Upper lobe of right lung (tissue), 1 donor: Measurements from ENCODE around the gene FAM162A. TPM values are rescaled to one million over a fixed set of nuclear protein-coding genes. Genes with fewer than 3 reads are reported as not detected.
A peak's percentile ranks its signal among the peaks of the same experiment; 100 is the strongest.

Source experiments
- ATAC-seq: fragments of 200-7000 bp; cut with Tn5 transposase; one replicate; pipeline ENCODE4 v1.9.1; 2020; ENCODE audit warnings: mild to moderate bottlenecking, moderate library complexity
- DNase-seq: peaks from one replicate; pipeline ENCODE4 v3.0.0-alpha.2; 2020
- H3K27ac ChIP-seq: fragments of 200-600 bp; one replicate; pipeline ENCODE4 v1.8.0; 2022
- H3K27me3 ChIP-seq: fragments of 200-600 bp; one replicate; pipeline ENCODE4 v1.8.0; 2022; ENCODE audit warnings: mild to moderate bottlenecking
- H3K36me3 ChIP-seq: fragments of 200-600 bp; one replicate; pipeline ENCODE4 v1.8.0; 2022
- H3K4me1 ChIP-seq: fragments of 200-600 bp; one replicate; pipeline ENCODE4 v1.8.0; 2022
- H3K4me3 ChIP-seq: fragments of 200-600 bp; one replicate; pipeline ENCODE4 v1.8.0; 2022; ENCODE audit warnings: mild to moderate bottlenecking
- H3K9me3 ChIP-seq: fragments of 200-600 bp; one replicate; pipeline ENCODE4 v1.8.0; 2022
- intact Hi-C: fragments of 100-400 bp; cut with DNase I; formaldehyde crosslinking; loops from one replicate; pipeline ENCODE4 v1.11.0; 2022
- total RNA-seq: library from RNA; stranded (reverse); fragmentation: NEBNext Ultra II Directional; extraction: Animal tissue kit (Norgen Biotek cat#: 25700); gene quantifications from one replicate; pipeline ENCODE4 v1.2.1, GENCODE V29; 2021
- TF ChIP-seq, protein P1 (sequence below): fragments of 200-600 bp; IDR thresholded peaks from one replicate; pipeline ENCODE4 v1.8.0; 2022; ENCODE audit warnings: antibody characterized with exemption
- donor health status: DM: no; HTN: yes; CAD: no; lungs with severe emphysema.

Gene FAM162A
- total RNA-seq, 1 donor from 2014 or later: 31.0 TPM

- Histone ChIP-seq H3K4me3 (no peak overlapping the region), H3K9me3 (no peaks in the 10 kb centered on the region), H3K36me3 (peaks cover 79% of the 10 kb centered on the region), H3K27me3 (no peaks in the 10 kb centered on the region), H3K27ac (no peak overlapping the region), H3K4me1 (no peaks in the 10 kb centered on the region)
- DNase-seq (no peak), ATAC-seq (no peak)
- intact Hi-C loops: no loop called here
- TF ChIP-seq, protein P1, sequence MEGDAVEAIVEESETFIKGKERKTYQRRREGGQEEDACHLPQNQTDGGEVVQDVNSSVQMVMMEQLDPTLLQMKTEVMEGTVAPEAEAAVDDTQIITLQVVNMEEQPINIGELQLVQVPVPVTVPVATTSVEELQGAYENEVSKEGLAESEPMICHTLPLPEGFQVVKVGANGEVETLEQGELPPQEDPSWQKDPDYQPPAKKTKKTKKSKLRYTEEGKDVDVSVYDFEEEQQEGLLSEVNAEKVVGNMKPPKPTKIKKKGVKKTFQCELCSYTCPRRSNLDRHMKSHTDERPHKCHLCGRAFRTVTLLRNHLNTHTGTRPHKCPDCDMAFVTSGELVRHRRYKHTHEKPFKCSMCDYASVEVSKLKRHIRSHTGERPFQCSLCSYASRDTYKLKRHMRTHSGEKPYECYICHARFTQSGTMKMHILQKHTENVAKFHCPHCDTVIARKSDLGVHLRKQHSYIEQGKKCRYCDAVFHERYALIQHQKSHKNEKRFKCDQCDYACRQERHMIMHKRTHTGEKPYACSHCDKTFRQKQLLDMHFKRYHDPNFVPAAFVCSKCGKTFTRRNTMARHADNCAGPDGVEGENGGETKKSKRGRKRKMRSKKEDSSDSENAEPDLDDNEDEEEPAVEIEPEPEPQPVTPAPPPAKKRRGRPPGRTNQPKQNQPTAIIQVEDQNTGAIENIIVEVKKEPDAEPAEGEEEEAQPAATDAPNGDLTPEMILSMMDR: no peak
Measured at GRCh38 chr3:122451371-122451770, 67.4 kb downstream of the FAM162A start.

- no peaks in the 10 kb centered on the region for H3K27me3 ChIP-seq
- ATAC-seq: no peak
- no peaks in the 10 kb centered on the region for H3K4me1 ChIP-seq
- TF ChIP-seq, protein P1: no peak
- no peak overlapping the region for H3K4me3 ChIP-seq
- intact Hi-C loops: no loop called here
- H3K9me3 ChIP-seq: no peaks in the 10 kb centered on the region
- no peak overlapping the region for H3K27ac ChIP-seq
- peaks cover 90% of the 10 kb centered on the region for H3K36me3 ChIP-seq
- DNase-seq: no peak
Measured at GRCh38 chr3:122456074-122456473, 72.1 kb downstream of the FAM162A start.

GRCh38 chr3:122457706-122458105, 73.7 kb downstream of the FAM162A start:
- no peaks in the 10 kb centered on the region for H3K27me3 ChIP-seq
- peaks cover 95% of the 10 kb centered on the region for H3K36me3 ChIP-seq
- no peak overlapping the region for H3K27ac ChIP-seq
- ATAC-seq (no peak), DNase-seq (no peak)
- no peaks in the 10 kb centered on the region for H3K9me3 ChIP-seq
- TF ChIP-seq, protein P1: no peak
- H3K4me1 ChIP-seq: no peaks in the 10 kb centered on the region
- H3K4me3 ChIP-seq: no peak overlapping the region
- intact Hi-C loops: no loop called here

DNA sequence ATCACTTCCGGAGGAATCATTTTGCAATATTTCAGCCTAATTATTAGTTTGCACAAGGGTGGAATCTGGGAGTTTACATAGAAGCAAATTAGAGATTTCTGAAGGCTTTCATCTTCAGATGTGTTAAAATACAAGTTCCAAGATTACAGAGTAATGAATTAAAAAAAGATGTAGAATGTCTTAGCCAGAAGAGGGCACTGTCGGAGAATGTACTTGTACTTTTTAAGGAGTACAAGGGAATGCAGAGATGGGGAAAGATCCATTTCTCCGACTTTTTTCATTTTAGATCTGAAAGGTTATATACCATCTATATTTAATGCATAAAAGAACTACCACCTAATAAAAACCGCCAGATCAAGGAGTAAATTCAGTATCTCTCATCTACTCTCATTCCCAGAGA, 75.0 kb downstream of the FAM162A start:
- H3K27ac ChIP-seq: no peak overlapping the region
- H3K27me3 ChIP-seq: no peaks in the 10 kb centered on the region
- no peak for DNase-seq
- H3K4me3 ChIP-seq: no peak overlapping the region
- intact Hi-C loops: no loop called here
- H3K4me1 ChIP-seq: no peaks in the 10 kb centered on the region
- no peaks in the 10 kb centered on the region for H3K9me3 ChIP-seq
- TF ChIP-seq, protein P1: peak; percentile 40
- ATAC-seq: peak; percentile 34
- H3K36me3 ChIP-seq: peaks cover 96% of the 10 kb centered on the region

GRCh38 chr3:122461806-122462205, 77.8 kb downstream of the FAM162A start:
- H3K4me1 ChIP-seq: no peaks in the 10 kb centered on the region
- no peak overlapping the region for H3K4me3 ChIP-seq
- no peak overlapping the region for H3K27ac ChIP-seq
- TF ChIP-seq, protein P1: no peak
- H3K9me3 ChIP-seq: no peaks in the 10 kb centered on the region
- H3K36me3 ChIP-seq: peaks cover 82% of the 10 kb centered on the region
- H3K27me3 ChIP-seq: no peaks in the 10 kb centered on the region
- no peak for DNase-seq
- no peak for ATAC-seq
- intact Hi-C loops: no loop called here

Other genes with a start within 250 kb of the FAM162A start
- gene CASR, start 200.5 kb upstream of the FAM162A start, total RNA-seq: 0.20 TPM
- 22.3 TPM for gene CSTA, start 58.9 kb upstream of the FAM162A start, total RNA-seq
- gene MIX23, start 951 bp upstream of the FAM162A start, total RNA-seq: 20.9 TPM
- 5.1 TPM for gene WDR5B, start 31.9 kb downstream of the FAM162A start, total RNA-seq
- 60.4 TPM for gene KPNA1, start 130.8 kb downstream of the FAM162A start, total RNA-seq
- gene PARP9, start 180.1 kb downstream of the FAM162A start, total RNA-seq: 70.8 TPM
- gene DTX3L, start 180.2 kb downstream of the FAM162A start, total RNA-seq: 67.5 TPM
- gene PARP15, start 193.5 kb downstream of the FAM162A start, total RNA-seq: 9.7 TPM